ENCODE measurements around the gene OMD.

OMD gene

DNA sequence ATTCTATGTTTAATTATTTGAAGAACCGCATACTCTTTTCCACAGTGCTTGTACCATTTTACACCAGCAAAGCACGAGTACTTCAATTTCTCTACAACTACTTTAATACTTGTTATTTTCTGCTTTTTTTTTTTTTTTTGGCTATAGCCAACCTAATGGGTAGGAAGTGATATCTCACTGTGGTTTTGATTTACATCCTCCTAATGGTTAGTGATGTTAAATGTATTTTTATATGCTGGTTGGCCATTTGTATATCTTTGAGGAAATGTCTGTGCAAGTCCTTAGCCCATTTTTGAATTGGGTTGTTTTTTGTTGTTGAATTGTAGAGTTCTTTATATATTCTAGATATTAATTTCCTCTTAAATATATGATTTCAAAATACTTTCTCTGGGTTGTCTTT lies 42.5 kb downstream of the OMD start:
- Histone ChIP-seq H3K9ac (no peak overlapping the region), H3K4me3 (ENCODE audit: low read depth, low read length) (no peak overlapping the region), H3K27ac (no peak overlapping the region), H3K79me2 (no peaks in the 10 kb centered on the region), H3K4me2 (ENCODE audit: low read length) (no peak overlapping the region), H3K9me3 (ENCODE audit: control insufficient read depth, low read length) (no peaks in the 10 kb centered on the region), H2AFZ (no peak overlapping the region), H3K36me3 (ENCODE audit: control insufficient read depth, insufficient read depth, low read length) (no peaks in the 10 kb centered on the region), H3K4me1 (no peaks in the 10 kb centered on the region), H3K27me3 (ENCODE audit: control insufficient read depth, insufficient read depth, low read length) (no peaks in the 10 kb centered on the region)
- TF ChIP-seq, protein P1, sequence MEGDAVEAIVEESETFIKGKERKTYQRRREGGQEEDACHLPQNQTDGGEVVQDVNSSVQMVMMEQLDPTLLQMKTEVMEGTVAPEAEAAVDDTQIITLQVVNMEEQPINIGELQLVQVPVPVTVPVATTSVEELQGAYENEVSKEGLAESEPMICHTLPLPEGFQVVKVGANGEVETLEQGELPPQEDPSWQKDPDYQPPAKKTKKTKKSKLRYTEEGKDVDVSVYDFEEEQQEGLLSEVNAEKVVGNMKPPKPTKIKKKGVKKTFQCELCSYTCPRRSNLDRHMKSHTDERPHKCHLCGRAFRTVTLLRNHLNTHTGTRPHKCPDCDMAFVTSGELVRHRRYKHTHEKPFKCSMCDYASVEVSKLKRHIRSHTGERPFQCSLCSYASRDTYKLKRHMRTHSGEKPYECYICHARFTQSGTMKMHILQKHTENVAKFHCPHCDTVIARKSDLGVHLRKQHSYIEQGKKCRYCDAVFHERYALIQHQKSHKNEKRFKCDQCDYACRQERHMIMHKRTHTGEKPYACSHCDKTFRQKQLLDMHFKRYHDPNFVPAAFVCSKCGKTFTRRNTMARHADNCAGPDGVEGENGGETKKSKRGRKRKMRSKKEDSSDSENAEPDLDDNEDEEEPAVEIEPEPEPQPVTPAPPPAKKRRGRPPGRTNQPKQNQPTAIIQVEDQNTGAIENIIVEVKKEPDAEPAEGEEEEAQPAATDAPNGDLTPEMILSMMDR (IDR thresholded peaks at IDR 0.05), result no peak

DNA sequence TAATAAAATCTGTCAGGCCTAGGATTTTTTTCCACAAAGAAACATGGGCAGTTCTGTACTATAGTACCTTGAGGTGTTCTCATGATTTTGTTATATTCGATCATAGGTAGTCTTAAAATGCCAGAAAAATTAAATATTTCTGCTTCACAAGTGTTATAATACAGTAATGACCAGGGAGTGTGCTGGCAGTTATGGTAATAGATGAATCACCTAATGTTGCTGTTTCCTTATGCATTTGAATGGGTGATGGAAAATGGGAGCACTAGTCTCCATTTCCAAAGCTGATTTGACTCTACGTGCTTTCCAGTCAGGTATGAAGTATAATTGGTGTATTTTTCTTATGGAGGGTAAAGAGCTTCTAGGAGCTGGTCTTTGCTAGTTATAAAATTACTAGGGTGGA lies 43.7 kb downstream of the OMD start:
- no peaks in the 10 kb centered on the region for H3K4me1 ChIP-seq

DNA sequence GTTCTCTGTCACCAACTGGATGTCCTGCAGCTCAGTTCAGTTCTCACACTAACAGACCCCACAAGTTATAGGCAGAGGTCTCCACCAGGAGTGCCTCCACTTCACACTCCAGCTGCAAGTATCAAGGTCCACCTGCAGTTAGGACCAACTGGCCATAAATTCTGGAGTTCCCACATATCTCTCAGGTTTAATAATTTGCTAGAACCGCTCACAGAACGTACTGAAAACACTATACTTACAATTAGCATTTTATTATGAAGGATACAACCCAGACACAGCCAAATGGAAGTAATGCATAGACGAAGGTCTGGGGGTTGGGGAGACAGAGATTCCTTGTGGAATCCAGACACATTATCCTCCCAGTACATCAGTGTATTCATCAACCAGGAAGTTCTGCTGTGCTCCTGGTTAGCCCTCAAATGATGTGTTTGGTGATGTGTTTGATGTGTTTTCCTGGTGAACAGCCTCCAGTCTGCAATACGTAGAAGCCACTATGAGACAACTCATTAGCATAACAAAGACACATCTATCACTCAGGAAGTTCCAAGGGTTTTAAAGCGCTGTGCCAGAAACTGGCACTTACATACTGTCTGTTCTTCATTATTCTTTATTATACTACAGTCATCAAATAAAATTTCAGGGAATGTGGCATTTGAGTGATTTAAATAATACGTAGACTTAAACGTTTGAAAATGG lies 45.3 kb downstream of the OMD start:
- H3K9ac ChIP-seq, result no peak overlapping the region
- H3K9me3 ChIP-seq (ENCODE audit: control insufficient read depth, low read length), result no peaks in the 10 kb centered on the region
- no peak overlapping the region for H3K4me3 ChIP-seq (ENCODE audit: low read depth, low read length)
- no peaks in the 10 kb centered on the region for H3K36me3 ChIP-seq (ENCODE audit: control insufficient read depth, insufficient read depth, low read length)
- H3K27me3 ChIP-seq (ENCODE audit: control insufficient read depth, insufficient read depth, low read length), result no peaks in the 10 kb centered on the region
- H3K4me2 ChIP-seq (ENCODE audit: low read length), result no peak overlapping the region
- no peak overlapping the region for H2AFZ ChIP-seq
- TF ChIP-seq, protein P1 (IDR thresholded peaks at IDR 0.05), result no peak
- H3K79me2 ChIP-seq, result no peaks in the 10 kb centered on the region
- H3K27ac ChIP-seq, result no peak overlapping the region
- no peaks in the 10 kb centered on the region for H3K4me1 ChIP-seq

More for the DNA sequence above, 43.7 kb downstream of the OMD start:
- H3K79me2 ChIP-seq, result no peaks in the 10 kb centered on the region
- H3K4me2 ChIP-seq (ENCODE audit: low read length), result no peak overlapping the region
- no peak overlapping the region for H3K4me3 ChIP-seq (ENCODE audit: low read depth, low read length)
- H3K9ac ChIP-seq, result no peak overlapping the region
- TF ChIP-seq, protein P1 (IDR thresholded peaks at IDR 0.05), result no peak
- H3K36me3 ChIP-seq (ENCODE audit: control insufficient read depth, insufficient read depth, low read length), result no peaks in the 10 kb centered on the region
- H3K27ac ChIP-seq, result no peak overlapping the region
- no peaks in the 10 kb centered on the region for H3K9me3 ChIP-seq (ENCODE audit: control insufficient read depth, low read length)
- H2AFZ ChIP-seq, result no peak overlapping the region
- no peaks in the 10 kb centered on the region for H3K27me3 ChIP-seq (ENCODE audit: control insufficient read depth, insufficient read depth, low read length)

DNA sequence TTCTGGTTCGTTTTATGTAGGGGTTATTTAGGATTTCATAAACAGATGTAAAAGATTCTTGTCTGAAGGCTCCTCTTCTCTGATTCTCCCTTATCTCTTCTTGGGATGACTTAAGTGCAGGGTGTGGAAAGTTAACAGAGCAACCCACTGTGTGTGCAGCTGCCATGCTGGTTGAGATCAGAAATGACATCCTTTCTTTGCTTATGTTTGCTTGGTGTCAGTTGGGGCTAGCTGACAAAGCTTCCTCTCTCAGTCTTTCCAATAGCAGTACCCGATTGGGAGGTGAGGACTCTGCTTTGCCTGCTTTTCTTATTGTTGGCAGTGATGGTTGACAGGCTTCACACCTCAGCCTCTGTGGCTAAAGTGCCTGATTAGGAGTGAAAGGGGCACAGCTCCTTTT lies 46.4 kb downstream of the OMD start:
- no peaks in the 10 kb centered on the region for H3K9me3 ChIP-seq (ENCODE audit: control insufficient read depth, low read length)
- TF ChIP-seq, protein P1 (IDR thresholded peaks at IDR 0.05), result no peak
- no peaks in the 10 kb centered on the region for H3K36me3 ChIP-seq (ENCODE audit: control insufficient read depth, insufficient read depth, low read length)
- no peak overlapping the region for H3K9ac ChIP-seq
- no peak overlapping the region for H2AFZ ChIP-seq
- no peak overlapping the region for H3K4me3 ChIP-seq (ENCODE audit: low read depth, low read length)
- no peaks in the 10 kb centered on the region for H3K27me3 ChIP-seq (ENCODE audit: control insufficient read depth, insufficient read depth, low read length)
- no peaks in the 10 kb centered on the region for H3K4me1 ChIP-seq
- H3K79me2 ChIP-seq, result no peaks in the 10 kb centered on the region
- no peak overlapping the region for H3K27ac ChIP-seq
- no peak overlapping the region for H3K4me2 ChIP-seq (ENCODE audit: low read length)

DNA sequence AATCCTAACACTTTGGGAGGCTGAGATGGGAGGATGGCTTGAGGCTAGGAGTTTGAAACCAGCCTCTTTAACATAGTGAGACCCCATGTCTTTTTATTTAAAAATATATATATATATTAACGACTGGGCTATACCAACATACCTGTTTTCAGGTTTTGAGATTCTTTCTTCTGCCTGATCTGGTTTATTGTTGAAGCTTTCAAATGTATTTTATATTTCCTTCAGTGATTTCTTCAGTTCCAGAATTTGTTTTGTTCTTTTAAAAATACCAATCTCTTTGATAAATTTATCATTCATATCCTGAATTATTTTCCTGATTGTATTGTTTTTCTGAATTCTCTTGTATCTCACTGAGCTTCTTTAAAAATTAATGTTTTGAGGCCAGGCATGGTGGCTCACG lies 51.1 kb downstream of the OMD start:
- Histone ChIP-seq H3K4me3 (ENCODE audit: low read depth, low read length) (no peak overlapping the region), H3K4me1 (no peaks in the 10 kb centered on the region), H3K36me3 (ENCODE audit: control insufficient read depth, insufficient read depth, low read length) (no peaks in the 10 kb centered on the region), H3K4me2 (ENCODE audit: low read length) (no peak overlapping the region), H3K27me3 (ENCODE audit: control insufficient read depth, insufficient read depth, low read length) (no peaks in the 10 kb centered on the region), H3K9me3 (ENCODE audit: control insufficient read depth, low read length) (no peaks in the 10 kb centered on the region), H2AFZ (no peak overlapping the region), H3K27ac (no peak overlapping the region), H3K9ac (no peak overlapping the region), H3K79me2 (no peaks in the 10 kb centered on the region)
- TF ChIP-seq, protein P1 (IDR thresholded peaks at IDR 0.05), result no peak
